CD4-positive, alpha-beta T cell treated with Interleukin-6 at 100 ng/mL for 8 hours (primary cell): ENCODE results near the gene WDR82.

Experiments used
- DNase-seq: peaks from one replicate; pipeline ENCODE4 v3.0.0-alpha.2; 2020; ENCODE audit warnings: mixed read lengths, low spot score

WDR82 gene

GRCh38 chr3:52223449-52224408 lies 54.7 kb downstream of the WDR82 start:
- no peak for DNase-seq

DNA sequence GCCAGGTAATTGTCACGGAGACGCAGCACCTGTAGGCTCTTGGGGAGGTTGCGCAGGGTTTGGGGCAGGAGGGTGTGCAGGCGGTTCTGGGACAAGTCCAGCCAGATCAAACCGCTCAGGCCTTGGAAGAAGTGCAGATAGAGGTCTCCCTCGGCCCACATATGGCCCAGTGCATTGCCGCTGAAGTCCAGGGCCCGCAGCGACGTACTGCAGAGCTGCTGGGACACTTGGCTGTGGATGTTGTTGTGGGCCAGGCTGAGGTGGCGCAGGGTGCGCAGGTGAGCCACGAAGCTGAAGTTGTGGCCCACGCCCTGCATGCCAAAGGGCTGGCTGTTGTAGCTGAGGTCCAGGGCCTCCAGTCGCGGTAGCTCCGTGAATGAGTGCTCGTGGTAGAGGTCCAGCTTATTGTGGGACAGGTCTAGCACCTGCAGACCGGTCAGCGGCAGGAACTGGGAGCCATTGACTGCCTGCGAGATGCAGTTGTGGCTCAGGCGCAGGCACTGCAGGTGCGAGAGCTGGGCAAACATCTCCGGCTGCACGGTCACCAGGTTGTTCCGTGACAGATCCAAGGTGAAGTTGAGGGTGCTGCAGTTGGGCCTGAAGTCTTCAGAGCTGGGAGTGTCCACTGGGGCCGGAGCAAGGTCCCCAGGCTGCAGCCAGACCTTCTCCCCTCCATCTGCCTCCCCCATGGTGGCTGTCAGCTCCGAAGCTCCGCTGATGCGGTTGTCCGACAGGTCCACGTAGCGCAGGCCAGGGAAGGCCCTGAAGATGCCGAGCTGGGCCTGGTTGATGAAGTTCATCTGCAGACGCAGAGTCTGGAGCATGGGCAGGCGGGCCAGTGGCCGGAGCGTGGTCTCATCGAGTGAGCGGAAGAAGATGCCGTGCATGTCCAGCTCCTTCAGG lies 55.9 kb downstream of the WDR82 start:
- no peak for DNase-seq

DNA sequence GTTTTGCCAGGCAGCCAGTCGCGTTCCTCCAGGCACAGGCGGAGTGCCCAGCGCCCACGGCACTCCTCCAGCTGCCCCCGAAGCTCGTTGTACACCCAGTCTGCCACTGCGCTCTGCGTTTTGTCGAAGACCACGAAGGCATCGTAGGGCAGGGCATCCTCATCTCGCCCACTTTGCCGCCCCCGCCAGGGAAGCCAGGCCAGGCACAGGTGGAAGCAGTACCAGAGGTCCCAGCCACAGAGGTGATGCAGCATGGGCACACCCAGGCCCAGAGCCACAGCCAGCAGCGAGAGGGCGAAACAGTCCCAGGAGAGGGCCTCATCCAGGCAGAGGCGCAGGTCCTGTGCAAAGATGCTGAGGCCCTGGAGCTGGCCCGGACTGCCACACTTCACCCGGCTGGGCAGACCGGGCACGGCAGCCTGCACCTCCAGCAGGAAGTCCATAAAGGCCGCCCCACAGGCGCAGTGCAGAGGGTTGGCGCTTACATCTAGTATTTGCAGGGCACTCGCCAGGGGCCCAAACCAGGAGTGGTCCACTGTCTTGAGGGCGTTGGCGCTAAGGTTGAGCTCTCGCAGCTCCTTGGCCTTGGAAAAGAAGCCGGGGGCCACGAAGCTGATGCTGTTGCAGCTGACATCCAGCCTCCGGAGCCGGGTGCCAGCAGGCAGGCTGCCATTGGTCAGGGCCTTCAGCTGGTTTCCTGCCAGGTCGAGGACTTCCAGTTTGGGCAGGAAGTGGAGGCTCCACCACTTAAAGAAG lies 56.7 kb downstream of the WDR82 start:
- DNase-seq: peak; percentile 84

DNA sequence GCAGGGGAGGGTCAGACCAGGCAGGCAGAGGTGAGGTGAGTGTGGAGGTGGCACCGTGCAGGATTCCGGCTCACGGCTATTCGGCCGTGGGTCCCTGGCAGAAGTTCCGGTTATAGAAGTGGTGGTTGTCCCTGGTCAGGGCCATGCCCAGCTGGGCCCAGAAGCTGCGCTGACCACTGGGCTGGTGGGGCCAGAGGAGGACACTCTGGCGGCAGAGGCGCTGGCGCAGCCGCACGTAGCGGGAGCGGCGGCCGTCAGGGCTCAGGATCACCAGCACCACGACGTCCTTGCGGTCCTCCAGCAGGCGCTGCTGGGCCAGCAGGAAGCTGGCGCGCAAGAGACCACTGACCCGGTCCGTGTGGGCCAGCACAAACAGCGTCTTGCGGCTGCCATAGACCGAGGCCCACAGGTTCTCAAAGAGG lies 57.3 kb downstream of the WDR82 start:
- DNase-seq: no peak

DNA sequence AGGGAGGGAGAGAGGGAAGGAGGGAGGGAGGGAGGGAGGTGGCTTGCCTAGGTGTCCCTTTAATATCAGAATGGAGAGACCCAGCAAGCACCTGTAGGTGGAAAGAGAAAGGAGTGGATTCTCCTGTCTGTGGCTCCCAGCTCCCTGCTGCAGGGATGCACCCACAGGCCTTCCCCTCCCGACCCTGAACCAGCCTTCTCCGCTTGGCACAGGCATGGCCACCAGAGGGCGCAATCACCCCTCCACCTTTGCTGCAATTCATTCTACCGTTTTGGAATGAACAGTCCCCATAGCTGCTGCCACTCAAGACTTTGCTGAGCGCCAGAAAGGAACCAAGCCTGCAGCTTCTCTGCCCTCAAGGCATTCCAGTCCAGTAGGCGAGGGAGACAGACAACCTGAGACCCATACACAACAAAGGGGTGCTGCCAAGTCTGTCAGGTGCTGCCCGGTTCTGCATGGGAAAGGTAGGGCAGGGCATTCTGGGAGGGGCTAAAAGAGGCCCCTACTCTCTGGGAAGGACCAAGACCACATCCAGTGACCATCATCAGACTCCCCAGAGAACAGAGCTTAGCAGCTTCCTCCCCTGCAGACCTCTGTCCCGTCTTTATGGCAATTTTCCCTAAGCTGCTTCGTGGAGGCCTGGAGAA lies 57.9 kb downstream of the WDR82 start:
- DNase-seq: peak; percentile 86

DNA sequence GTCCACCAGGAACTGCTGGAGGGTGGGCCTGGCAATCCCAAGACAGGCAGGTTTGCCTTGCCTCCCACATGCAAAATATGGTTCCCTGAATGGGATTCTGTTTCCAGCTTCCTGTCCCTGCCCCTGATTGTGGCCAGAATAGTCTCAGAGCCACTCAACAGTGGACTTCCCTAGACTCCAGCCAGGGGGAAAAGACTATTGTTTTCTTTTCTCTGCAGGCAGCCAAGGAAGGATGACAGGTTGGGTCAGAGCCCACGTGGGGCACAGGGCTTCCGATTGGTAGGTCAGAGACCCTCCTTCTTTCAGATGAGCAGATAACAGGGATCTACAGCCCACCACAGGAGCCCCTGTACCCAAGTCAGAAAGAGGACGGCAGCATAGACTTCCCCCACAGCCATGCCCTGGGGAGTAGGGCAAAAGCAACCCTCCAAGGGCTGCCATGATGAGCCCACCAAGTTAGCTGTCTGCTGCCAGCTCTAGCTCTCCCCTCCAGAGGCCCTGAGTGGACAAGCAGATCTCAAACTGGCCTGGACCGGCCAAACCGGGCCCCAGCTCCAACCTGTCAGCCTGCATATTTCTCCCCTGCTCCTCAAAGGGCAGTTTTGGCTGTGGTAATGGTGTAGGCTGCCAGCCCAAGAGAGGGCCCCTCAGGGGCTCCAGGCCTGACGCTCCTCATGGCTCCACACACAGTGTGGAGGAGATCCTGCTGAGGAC lies 59.4 kb downstream of the WDR82 start:
- DNase-seq: no peak

- DNase-seq: peak; percentile 49
Observed at GRCh38 chr3:52218454-52218853, 60.0 kb downstream of the WDR82 start.

- no peak for DNase-seq
Observed at GRCh38 chr3:52218026-52218425, 60.4 kb downstream of the WDR82 start.

- peak; percentile 34 for DNase-seq
Observed at GRCh38 chr3:52217409-52217805, 61.0 kb downstream of the WDR82 start.

- DNase-seq: peak; percentile 81
Observed at GRCh38 chr3:52216585-52217408, 61.7 kb downstream of the WDR82 start.

DNA sequence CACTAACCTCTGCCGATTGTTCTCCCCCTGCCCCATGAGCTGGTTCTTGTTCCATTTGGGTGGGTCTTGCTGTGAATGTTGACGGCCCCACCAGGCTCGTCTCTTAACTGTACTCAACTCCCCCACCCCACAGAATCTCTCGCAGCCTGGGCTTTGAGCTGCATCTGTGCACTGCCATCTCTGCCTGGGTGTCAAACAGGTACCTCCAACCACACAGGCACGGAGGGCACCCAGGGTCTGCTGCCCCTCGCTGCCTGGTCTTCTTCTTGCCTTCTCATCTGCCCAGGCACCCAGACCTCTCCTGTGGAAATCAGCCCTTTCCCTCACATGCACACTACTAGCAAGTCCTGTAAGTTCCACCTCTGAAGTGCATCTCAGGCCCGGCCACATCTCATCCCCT lies 63.1 kb downstream of the WDR82 start:
- DNase-seq: no peak

DNA sequence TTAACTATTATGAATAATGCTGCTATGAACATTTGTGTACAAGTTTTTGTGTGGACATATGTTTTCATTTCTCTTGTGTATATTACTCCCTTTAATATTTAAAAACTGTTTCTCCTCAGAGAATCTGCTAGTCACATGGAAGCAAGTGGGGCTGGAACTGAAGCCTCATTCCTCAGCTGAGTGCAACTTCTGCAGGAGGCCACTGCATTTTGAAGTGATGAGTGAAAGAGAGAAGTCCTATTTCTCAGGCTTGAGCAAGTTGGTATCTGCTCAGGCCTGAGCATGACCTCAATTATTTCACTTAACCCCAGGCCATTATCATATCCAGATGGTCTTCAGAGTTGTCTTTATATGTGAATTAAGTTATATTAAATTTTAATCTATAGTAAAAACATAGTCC lies 64.5 kb downstream of the WDR82 start:
- no peak for DNase-seq

DNA sequence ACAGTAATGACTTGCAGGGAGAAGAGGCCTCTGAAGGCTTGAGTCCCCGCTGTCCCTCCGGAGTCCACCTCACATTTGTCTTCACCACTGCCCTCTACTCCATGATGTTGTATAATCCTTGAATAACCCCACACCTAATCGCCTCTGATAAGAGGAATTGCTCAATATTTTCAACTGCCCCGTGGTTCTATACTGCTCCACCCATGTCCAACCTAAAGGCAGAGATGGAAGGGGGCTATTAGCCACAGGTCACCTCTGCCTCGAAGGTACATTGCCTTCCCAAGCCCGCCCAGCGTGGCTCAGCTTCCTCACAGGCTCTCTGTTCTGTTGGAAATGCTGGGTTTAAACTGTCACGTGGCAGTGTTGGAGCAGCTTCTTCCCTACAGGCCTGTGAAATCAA lies 65.4 kb downstream of the WDR82 start:
- no peak for DNase-seq

DNA sequence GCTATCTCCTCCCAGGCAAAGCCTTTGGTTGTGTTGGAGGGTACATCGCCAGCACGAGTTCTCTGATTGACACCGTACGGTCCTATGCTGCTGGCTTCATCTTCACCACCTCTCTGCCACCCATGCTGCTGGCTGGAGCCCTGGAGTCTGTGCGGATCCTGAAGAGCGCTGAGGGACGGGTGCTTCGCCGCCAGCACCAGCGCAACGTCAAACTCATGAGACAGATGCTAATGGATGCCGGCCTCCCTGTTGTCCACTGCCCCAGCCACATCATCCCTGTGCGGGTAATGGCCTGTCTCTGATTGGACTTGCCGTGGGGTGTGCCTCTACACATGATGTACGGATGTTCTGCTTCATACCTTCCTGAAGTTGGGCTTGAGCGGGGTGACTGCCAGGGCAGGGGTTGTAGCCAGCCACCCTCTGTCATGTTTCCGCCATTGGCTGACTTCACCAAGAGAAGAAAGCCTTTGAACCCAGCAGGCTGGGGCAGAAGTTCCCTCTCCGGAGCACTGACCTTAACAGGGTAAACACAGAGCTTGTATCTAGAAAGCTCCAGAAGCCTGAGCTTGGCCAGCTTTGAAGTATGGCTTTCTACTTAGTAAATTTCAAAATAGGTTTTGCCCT lies 67.1 kb downstream of the WDR82 start:
- no peak for DNase-seq

DNA sequence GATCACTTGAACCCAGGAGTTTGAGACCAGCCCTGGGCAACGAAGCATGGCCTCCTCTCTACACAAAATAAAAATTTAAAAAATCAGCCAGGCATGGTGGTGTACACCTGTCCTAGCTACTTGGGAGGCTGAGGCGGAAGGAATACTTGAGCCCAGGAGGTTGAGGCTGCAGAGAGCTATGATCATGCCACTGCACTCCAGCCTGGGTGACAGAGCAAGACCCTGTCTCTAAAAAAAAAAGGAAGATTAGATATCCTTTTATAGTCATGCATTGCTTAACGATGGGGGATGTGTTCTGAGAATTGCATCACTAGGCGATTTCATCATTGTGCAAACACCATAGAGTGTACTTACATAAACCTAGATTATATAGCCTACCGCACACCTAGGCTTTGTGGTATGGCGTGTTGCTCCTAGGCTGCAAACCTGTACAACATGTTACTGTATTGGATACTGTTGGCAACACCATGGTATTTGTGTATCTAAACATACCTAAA lies 67.9 kb downstream of the WDR82 start:
- no peak for DNase-seq

DNA sequence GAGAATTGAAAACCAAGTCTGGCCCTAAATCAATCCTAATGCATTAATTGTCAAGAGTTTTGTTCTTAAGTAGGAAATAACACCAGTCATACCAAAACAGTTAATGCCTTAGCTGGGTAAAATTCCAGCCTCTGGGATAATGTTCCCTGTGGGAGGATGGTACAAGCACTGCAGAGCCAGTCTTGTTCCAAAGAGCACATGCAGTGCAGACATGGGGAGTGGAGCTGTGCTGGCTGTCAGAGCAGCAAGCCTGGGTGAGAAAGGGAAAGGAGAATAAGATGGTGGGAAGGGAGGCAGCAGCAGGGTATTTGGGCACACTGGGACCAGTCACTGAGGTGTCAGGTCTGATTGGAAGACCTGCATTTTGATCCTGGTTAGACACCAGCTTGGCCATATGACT lies 68.4 kb downstream of the WDR82 start:
- DNase-seq: no peak

GRCh38 chr3:52208556-52208955 lies 69.9 kb downstream of the WDR82 start:
- no peak for DNase-seq

DNA sequence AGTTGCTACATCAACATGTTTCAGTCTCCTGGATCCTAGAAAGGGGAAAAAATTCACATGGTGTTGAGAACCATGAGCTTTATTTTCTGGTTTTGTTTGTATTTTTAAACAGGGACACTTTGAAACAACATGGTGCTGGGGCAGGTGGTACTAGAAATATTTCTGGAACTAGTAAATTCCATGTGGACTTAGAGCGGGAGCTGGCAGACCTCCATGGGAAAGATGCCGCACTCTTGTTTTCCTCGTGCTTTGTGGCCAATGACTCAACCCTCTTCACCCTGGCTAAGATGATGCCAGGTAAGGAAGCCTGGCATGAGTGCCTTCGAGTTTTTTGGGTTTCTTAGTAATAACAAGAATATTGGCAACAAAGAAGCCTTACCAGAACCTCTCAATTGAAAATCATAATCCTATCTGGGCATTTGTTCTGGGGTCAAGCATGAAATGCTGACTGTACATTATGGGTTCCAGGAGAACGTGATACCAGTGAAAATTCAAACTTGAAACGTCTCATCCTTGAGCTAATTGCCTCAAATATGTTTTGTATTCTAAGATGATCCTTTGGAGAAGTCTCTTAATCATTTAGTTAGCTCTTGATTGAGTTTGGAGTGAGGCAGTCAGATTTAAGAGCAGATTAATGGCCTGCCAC lies 72.6 kb downstream of the WDR82 start:
- DNase-seq: no peak
